Endodermal cell (in vitro differentiated cells): Measurements from ENCODE around the gene GATAD2B. TPM values are rescaled to one million over a fixed set of nuclear protein-coding genes. Genes with fewer than 3 reads are reported as not detected.
"Not testable (repeated sequence)": the region's sequence is repeated elsewhere in the genome, so short reads cannot be mapped to it uniquely, and the experiment has no call there.

Experiments
- DNase-seq: peaks from one replicate; pipeline ENCODE4 v3.0.0-alpha.2; 2017
- H3K27ac ChIP-seq: 2 replicates; pipeline ENCODE4 v1.5.1; 2013; ENCODE audit warnings: mild to moderate bottlenecking, low read depth, low read length, moderate library complexity
- H3K27me3 ChIP-seq: 2 replicates; pipeline ENCODE4 v1.6.1; 2013; ENCODE audit warnings: mild to moderate bottlenecking, low read length, moderate library complexity; ENCODE audit not compliant: insufficient read depth, control insufficient read depth, poor library complexity, severe bottlenecking
- H3K36me3 ChIP-seq: 2 replicates; pipeline ENCODE4 v1.7.0; 2013; ENCODE audit warnings: mild to moderate bottlenecking, low read length, moderate library complexity; ENCODE audit not compliant: control insufficient read depth, insufficient read depth
- H3K4me1 ChIP-seq: one replicate; pipeline ENCODE4 v1.7.0; 2013; ENCODE audit warnings: low read length; ENCODE audit not compliant: control insufficient read depth, insufficient read depth
- H3K4me3 ChIP-seq: 2 replicates; pipeline ENCODE4 v1.5.1; 2013; ENCODE audit warnings: mild to moderate bottlenecking, low read length, moderate library complexity
- H3K9ac ChIP-seq: 2 replicates; pipeline ENCODE4 v1.6.1; 2013; ENCODE audit warnings: mild to moderate bottlenecking, low read length, moderate library complexity; ENCODE audit not compliant: poor library complexity, severe bottlenecking; ENCODE audit errors: extremely low read depth
- H3K9me3 ChIP-seq: 2 replicates; pipeline ENCODE4 v1.6.1; 2013; ENCODE audit warnings: mild to moderate bottlenecking, low read length, moderate library complexity; ENCODE audit not compliant: control insufficient read depth
- H3K27ac Mint-ChIP-seq: 2 replicates; pipeline ENCODE4 v1.8.0; 2020; ENCODE audit warnings: mixed read lengths
- H3K27me3 Mint-ChIP-seq: 2 replicates; pipeline ENCODE4 v1.8.0; 2021; ENCODE audit warnings: mild to moderate bottlenecking, mixed read lengths; ENCODE audit not compliant: insufficient read depth
- H3K36me3 Mint-ChIP-seq: 2 replicates; pipeline ENCODE4 v1.8.0; 2020; ENCODE audit warnings: low read depth, mixed read lengths
- H3K4me1 Mint-ChIP-seq: 2 replicates; pipeline ENCODE4 v1.8.0; 2020; ENCODE audit warnings: mixed read lengths
- H3K4me3 Mint-ChIP-seq: 2 replicates; pipeline ENCODE4 v1.8.0; 2020; ENCODE audit warnings: mild to moderate bottlenecking, moderate library complexity, mixed read lengths
- H3K9me3 Mint-ChIP-seq: 2 replicates; pipeline ENCODE4 v1.8.0; 2020; ENCODE audit warnings: mild to moderate bottlenecking, mixed read lengths
- WGBS, 2 experiments: methylation state at CpG; one replicate each; pipeline versions ENCODE4 v1.1.5 to v1.1.7; 2013; ENCODE audit warnings: missing lambda C conversion rate in 2 of 2, mixed read lengths in 1 of 2; ENCODE audit not compliant: insufficient coverage in 1 of 2, insufficient read length in 1 of 2; 5-methylcytosine and 5-hydroxymethylcytosine counted together
- total RNA-seq, 2 donors: library from RNA; stranded (reverse); fragmentation: NEBNext Ultra II Directional in 1 of 2; extraction: Animal tissue kit (Norgen Biotek cat#: 25700) in 1 of 2; gene quantifications; 2 replicates in 1 of 2; 3 replicates in 1 of 2; pipeline ENCODE4 v1.2.1, GENCODE V29; 2021
- TF ChIP-seq, protein P1 (sequence below): fragments of 200-600 bp; sonication (generic); conservative IDR thresholded peaks from 2 replicates; pipeline ENCODE4 v1.5.0; 2021; ENCODE audit warnings: antibody characterized with exemption, mild to moderate bottlenecking

The GATAD2B gene
- total RNA-seq, 2 donors from 2014 or later, result 45.2 to 51.2 TPM

DNA sequence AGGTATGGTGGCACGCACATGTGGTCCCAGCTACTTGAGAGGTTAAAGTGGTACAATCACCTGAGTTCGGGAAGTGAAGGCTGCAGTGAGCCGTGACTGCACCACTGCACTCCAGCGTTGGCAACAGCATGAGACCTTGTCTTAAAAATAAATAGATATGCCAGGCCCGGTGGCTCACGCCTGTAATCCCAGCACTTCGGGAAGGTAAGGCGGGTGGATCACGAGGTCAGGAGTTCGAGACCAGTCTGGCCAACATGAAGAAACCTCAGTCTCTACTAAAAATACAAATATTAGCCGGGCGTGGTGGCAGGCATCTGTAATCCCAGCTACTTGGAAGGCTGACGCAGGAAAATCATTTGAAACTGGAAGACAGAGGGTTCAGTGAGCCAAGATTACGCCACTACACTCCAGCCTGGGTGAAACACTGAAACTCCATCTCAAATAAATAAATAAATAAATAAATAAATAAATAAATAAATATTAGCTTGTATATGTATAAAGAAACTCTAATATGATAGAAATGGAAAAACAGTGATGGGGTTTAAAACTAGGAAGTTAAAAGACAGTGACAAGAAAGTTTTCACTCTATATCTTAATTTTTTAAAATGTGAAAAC is 18.8 kb downstream of the GATAD2B start:
- no peaks in the 10 kb centered on the region for H3K4me1 Mint-ChIP-seq
- Histone ChIP-seq H3K27ac (no peak overlapping the region), H3K27me3 (no peaks in the 10 kb centered on the region), H3K9ac (no peak overlapping the region), H3K36me3 (peaks cover 29% of the 10 kb centered on the region), H3K4me3 (no peak overlapping the region), H3K4me1 (no peaks in the 10 kb centered on the region), H3K9me3 (no peaks in the 10 kb centered on the region)
- no peak for DNase-seq
- H3K4me3 Mint-ChIP-seq, result no peak overlapping the region
- peak overlapping the region; percentile 52 for H3K27ac Mint-ChIP-seq
- TF ChIP-seq, protein P1, sequence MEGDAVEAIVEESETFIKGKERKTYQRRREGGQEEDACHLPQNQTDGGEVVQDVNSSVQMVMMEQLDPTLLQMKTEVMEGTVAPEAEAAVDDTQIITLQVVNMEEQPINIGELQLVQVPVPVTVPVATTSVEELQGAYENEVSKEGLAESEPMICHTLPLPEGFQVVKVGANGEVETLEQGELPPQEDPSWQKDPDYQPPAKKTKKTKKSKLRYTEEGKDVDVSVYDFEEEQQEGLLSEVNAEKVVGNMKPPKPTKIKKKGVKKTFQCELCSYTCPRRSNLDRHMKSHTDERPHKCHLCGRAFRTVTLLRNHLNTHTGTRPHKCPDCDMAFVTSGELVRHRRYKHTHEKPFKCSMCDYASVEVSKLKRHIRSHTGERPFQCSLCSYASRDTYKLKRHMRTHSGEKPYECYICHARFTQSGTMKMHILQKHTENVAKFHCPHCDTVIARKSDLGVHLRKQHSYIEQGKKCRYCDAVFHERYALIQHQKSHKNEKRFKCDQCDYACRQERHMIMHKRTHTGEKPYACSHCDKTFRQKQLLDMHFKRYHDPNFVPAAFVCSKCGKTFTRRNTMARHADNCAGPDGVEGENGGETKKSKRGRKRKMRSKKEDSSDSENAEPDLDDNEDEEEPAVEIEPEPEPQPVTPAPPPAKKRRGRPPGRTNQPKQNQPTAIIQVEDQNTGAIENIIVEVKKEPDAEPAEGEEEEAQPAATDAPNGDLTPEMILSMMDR, result no peak
- peaks cover 2% of the 10 kb centered on the region for H3K9me3 Mint-ChIP-seq
- H3K36me3 Mint-ChIP-seq, result peaks cover 35% of the 10 kb centered on the region
- 94 to 97% methylated on average over 13 to 14 of the region's 14 CpGs for whole genome bisulfite sequencing, 2 experiments
- no peaks in the 10 kb centered on the region for H3K27me3 Mint-ChIP-seq

GRCh38 chr1:153899509-153899908 is 23.3 kb downstream of the GATAD2B start:
- Mint-ChIP-seq H3K36me3 (peaks cover 30% of the 10 kb centered on the region), H3K9me3 (no peaks in the 10 kb centered on the region), H3K4me3 (no peak overlapping the region), H3K27ac (no peak overlapping the region), H3K4me1 (no peaks in the 10 kb centered on the region), H3K27me3 (no peaks in the 10 kb centered on the region)
- DNase-seq, result no peak
- Histone ChIP-seq H3K27me3 (no peaks in the 10 kb centered on the region), H3K27ac (peak overlapping the region; percentile 38), H3K9ac (no peak overlapping the region), H3K36me3 (peaks cover 33% of the 10 kb centered on the region), H3K4me1 (no peaks in the 10 kb centered on the region), H3K4me3 (no peak overlapping the region), H3K9me3 (no peaks in the 10 kb centered on the region)
- TF ChIP-seq, protein P1, result no peak
- WGBS, 2 experiments, result 95% methylated on average over 5 of the region's 6 CpGs; no CpG with 5 or more reads in 1 of the 2 experiments

GRCh38 chr1:153895866-153896265 is 26.9 kb downstream of the GATAD2B start:
- not testable (repeated sequence) for H3K27me3 ChIP-seq, H3K27ac Mint-ChIP-seq, H3K27ac ChIP-seq, H3K9me3 Mint-ChIP-seq, H3K9me3 ChIP-seq, H3K4me3 ChIP-seq, H3K27me3 Mint-ChIP-seq, DNase-seq, H3K9ac ChIP-seq, H3K4me1 ChIP-seq, H3K4me1 Mint-ChIP-seq, H3K4me3 Mint-ChIP-seq
- H3K36me3 ChIP-seq, result peaks cover 49% of the 10 kb centered on the region
- WGBS, 2 experiments, result 100% methylated on average over 1 of the region's 1 CpG
- peaks cover 47% of the 10 kb centered on the region for H3K36me3 Mint-ChIP-seq

- peaks cover 54% of the 10 kb centered on the region for H3K36me3 Mint-ChIP-seq
- not testable (repeated sequence) for H3K27ac ChIP-seq, H3K9ac ChIP-seq, H3K9me3 Mint-ChIP-seq, DNase-seq, H3K4me3 ChIP-seq, H3K4me3 Mint-ChIP-seq, H3K9me3 ChIP-seq, H3K27me3 ChIP-seq, H3K4me1 Mint-ChIP-seq, H3K27ac Mint-ChIP-seq, H3K27me3 Mint-ChIP-seq, H3K4me1 ChIP-seq
- WGBS, 2 experiments, result 92 to 100% methylated on average over 5 to 7 of the region's 7 CpGs
- H3K36me3 ChIP-seq, result peaks cover 57% of the 10 kb centered on the region
These were observed 31.7 kb downstream of the GATAD2B start for GRCh38 chr1:153891042-153891441.
